HG02973 (cell line): ENCODE results near the gene PSMC3IP.
A peak's percentile ranks its signal among the peaks of the same experiment; 100 is the strongest.
"Not testable (repeated sequence)": the region's sequence is repeated elsewhere in the genome, so short reads cannot be mapped to it uniquely, and the experiment has no call there.

Source experiments
- ATAC-seq: cut with Tn5 transposase; IDR thresholded peaks from one replicate; pipeline ENCODE4 v1.9.1; 2021; ENCODE audit warnings: moderate library complexity; ENCODE audit not compliant: unreplicated experiment

PSMC3IP gene

GRCh38 chr17:42577532-42578281, at the start of gene PSMC3IP:
Gene PSMC3IP, minus strand, starts transcription at chr17:42577729. Its CDS starts 43 bp downstream, at chr17:42577686.
- ATAC-seq: peak; percentile 65

- ATAC-seq: no peak
Observed at GRCh38 chr17:42623732-42624596, 46.4 kb upstream of the PSMC3IP start.

- ATAC-seq: no peak
Observed at GRCh38 chr17:42623271-42623670, 45.7 kb upstream of the PSMC3IP start.

GRCh38 chr17:42621987-42622386, 44.5 kb upstream of the PSMC3IP start:
- not testable (repeated sequence) for ATAC-seq

GRCh38 chr17:42618442-42619150, 41.1 kb upstream of the PSMC3IP start:
- no peak for ATAC-seq

- ATAC-seq: no peak
Observed at GRCh38 chr17:42617956-42618431, 40.5 kb upstream of the PSMC3IP start.

GRCh38 chr17:42613699-42614295, 36.3 kb upstream of the PSMC3IP start:
- no peak for ATAC-seq

- no peak for ATAC-seq
Observed at GRCh38 chr17:42612013-42612412, 34.5 kb upstream of the PSMC3IP start.

- ATAC-seq: peak; percentile 3
Observed at GRCh38 chr17:42609814-42610801, 32.6 kb upstream of the PSMC3IP start.

- ATAC-seq: peak; percentile 75
Observed at GRCh38 chr17:42609182-42609813, 31.8 kb upstream of the PSMC3IP start, which contains the start of the genes RETREG3 and TUBG1. Gene RETREG3, minus strand, starts transcription at chr17:42609374. Its CDS starts 50 bp downstream, at chr17:42609324. Gene TUBG1, plus strand, starts transcription at chr17:42609683. Its CDS starts 55 bp downstream, at chr17:42609738.

- peak; percentile 40 for ATAC-seq
Observed at GRCh38 chr17:42608305-42609181, 31.0 kb upstream of the PSMC3IP start.

- no peak for ATAC-seq
Observed at GRCh38 chr17:42607769-42608168, 30.2 kb upstream of the PSMC3IP start.

- no peak for ATAC-seq
Observed at GRCh38 chr17:42603318-42603717, 25.8 kb upstream of the PSMC3IP start.

- ATAC-seq: no peak
Observed at GRCh38 chr17:42598905-42599304, 21.4 kb upstream of the PSMC3IP start.

GRCh38 chr17:42596386-42596785, 18.9 kb upstream of the PSMC3IP start:
- no peak for ATAC-seq

GRCh38 chr17:42591411-42591810, 13.9 kb upstream of the PSMC3IP start:
- ATAC-seq: no peak

GRCh38 chr17:42590886-42591285, 13.4 kb upstream of the PSMC3IP start:
- no peak for ATAC-seq
